Right ventricle myocardium superior (tissue), 1 donor: ENCODE results near the gene PGM1. TPM values are rescaled to one million over a fixed set of nuclear protein-coding genes. Genes with fewer than 3 reads are reported as not detected.

Source experiments
- ATAC-seq: fragments of 200-7000 bp; cut with Tn5 transposase; one replicate; pipeline ENCODE4 v1.9.1; 2020; ENCODE audit warnings: mild to moderate bottlenecking; ENCODE audit not compliant: poor library complexity
- DNase-seq: peaks from one replicate; pipeline ENCODE4 v3.0.0-alpha.2; 2020
- intact Hi-C: fragments of 100-400 bp; cut with DNase I; formaldehyde crosslinking; loops from one replicate; pipeline ENCODE4 v1.11.2; 2022
- total RNA-seq: library from RNA; stranded (reverse); fragmentation: NEBNext Ultra II Directional; extraction: Animal tissue kit (Norgen Biotek cat#: 25700); gene quantifications from one replicate; pipeline ENCODE4 v1.2.1, GENCODE V29; 2021
- donor health status: DM: no; HTN: yes; CAD: no; lungs with severe emphysema.

Gene PGM1
- total RNA-seq, 1 donor from 2014 or later, result 283 TPM

DNA sequence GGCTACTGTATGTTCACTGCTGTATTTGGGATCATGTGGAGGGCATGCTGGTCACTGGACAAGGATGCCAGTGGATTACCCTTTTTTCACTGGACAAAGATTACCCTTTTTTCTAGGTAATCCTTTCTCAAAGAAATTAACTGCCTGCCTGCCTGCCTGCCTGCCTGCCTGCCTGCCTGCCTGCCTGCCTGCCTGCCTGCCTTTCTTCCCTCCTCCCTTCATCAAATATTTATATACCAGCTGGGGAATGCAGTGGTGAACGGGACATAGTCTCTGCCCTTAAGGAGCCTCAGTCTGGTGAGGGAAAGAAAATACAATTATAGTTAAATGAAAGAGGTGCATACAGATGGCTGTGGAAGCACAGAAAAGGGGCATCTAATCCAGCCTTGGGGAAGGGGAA, 85.0 kb downstream of the PGM1 start:
- no peak for ATAC-seq
- intact Hi-C loops, result no loop called here
- no peak for DNase-seq

DNA sequence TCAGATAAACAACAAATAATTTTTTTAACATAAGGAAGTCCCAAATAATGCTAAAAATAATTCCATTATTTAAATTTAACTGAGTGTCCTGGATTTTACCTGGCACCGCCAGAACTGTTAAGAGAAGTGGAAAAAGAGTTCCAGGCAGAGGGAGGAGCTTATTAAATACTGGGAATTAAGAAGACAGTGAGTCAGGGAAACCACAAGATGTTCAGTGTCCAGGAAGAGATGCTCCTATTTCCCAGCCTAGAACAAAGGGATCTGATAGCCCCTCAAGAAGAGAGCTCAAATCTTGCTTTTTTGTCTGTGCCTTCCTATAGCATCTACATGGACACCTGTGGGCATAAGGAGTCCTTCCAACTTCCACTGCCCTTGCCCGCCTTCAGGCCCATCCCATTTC, 85.9 kb downstream of the PGM1 start:
- DNase-seq, result no peak
- intact Hi-C loops, result no loop called here
- ATAC-seq, result no peak

DNA sequence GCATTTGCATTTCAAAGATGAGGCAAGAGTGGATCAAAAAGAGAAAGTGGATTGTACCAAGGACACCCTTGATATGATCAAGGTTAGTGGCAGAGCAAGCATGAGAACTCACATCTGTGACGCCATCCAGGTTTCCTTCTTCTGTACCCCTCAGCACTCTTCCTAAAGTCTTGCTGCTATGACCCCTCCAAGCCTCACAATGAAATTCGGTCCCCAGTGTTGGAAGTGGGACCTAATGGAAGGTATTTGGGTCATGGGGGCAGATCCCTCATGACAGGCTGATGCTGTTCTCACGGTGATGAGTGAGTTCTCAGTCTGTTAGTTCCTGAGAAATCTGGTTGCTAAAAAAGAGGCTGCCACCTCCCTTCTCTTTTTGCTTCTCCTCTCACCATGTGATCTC, 86.4 kb downstream of the PGM1 start:
- intact Hi-C loops, result no loop called here
- DNase-seq, result no peak
- ATAC-seq, result no peak

DNA sequence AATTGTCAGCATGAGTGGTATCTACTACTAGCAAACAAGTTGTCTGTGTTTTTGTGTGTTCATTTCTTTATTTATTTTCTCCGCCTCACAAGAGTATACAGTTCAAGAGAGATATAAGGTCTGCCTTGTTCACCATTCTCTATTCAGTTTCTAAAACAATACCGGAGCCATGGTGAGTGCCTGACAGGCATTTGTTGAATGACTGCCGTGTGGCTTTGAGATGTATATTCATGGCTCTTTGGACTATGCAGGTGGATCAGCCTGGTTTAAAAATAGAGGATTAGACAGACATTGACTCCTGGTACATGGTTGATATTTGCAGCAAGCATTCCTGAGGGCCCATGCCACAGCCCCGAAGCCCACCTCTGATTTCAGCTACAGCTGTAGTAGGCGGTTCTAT, 89.7 kb downstream of the PGM1 start:
- intact Hi-C loops, result no loop called here
- no peak for DNase-seq
- no peak for ATAC-seq

DNA sequence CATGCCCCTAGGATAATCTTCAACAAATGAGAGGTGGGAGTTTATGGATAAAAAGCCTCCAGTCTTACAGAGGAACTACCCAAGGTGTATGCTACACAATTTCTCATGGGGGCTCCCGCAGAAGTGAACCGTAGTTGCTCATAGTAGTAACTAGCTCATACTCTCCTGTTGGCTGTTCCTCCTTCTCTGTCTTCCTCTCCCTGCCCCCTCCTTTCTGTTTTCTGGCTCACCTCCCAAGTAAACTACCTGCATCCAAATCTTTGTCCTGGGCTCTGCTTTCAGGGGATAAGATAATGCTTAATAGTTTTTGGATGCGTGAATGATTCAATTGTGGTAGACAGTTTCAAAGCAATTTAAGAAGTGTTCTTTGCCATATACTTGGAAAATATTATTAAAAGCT, 90.5 kb downstream of the PGM1 start:
- DNase-seq, result no peak
- intact Hi-C loops, result no loop called here
- ATAC-seq, result no peak

DNA sequence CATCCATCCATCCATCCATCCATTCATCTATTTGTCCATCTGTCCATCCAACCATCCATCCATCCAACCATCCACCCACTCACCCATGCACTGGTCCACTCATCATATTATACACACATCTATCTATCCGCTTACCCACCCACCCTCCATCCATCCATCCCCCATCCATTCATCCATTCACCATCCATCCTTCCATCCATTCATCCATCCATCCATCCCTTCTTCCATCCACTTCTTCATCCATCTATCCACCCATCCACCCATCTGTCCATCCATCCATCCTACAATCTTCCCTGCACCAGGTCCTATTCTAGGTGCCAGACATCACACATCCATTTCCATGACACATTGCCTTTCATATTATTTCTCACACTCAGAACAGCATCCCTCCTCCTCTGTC, 93.5 kb downstream of the PGM1 start:
- ATAC-seq (no peak), DNase-seq (no peak)
- intact Hi-C loops, result no loop called here

DNA sequence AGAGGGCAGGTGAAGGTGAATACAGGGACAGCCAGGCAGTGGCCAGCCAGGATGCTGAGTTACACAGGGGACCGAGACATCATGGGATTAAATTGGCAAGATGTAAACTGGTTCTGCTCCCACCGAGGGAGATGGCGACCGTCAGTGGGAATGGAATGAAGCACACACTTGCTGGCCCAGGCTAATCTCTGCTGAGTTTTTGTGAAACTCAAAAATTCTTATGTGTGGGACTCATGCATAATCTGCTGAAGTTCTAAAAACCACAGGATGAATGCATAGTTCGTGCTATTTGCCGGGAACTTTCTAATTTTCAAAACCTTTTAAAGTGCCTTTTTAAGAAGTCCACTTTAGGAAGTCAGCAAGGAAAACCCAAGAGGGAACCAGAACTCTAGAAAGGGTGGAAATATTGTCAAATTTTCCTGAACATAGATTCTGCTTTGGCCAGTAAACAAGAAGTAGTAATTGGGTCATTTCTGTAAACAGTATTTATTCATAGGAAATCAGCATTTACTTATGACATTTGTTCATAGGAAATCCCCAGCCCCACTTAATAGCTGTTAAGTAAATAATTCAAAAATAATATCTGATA, 95.2 kb downstream of the PGM1 start:
- ATAC-seq, result no peak
- intact Hi-C loops, result no loop called here

DNA sequence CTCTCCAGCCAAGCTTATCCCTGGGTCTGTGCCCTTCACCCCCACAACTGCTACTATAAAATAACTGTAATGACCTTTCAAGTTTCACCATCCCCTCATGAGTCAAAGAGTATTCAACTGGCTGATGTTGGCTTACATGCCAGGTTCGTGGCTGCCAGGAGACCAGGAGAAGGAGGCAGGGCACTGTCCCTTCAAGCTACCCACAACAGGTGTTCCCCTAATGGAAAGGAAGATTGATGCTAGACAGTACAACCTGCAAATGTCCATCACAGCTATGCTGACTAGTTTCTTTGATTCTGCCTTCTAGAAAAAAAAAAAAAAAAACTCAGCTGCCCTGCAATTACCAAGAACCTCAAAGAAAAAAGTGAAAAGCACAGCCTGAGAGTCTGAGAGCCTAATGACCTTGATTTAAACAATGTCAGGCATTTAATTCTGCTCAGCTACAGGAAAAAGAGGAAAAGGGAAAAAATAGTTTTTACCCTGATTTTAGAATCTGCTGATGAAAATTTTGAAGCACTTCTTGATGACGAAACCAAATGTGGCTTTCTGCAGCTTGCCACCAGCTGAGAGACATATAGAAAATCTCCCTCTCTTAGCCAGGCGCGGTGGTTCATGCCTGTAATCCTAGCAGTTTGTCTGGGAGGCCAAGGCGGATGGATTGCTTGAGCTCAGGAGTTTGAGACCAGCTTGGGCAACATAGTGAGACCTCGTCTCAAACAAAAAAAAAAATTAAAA, 97.9 kb downstream of the PGM1 start:
- ATAC-seq (no peak), DNase-seq (no peak)
- intact Hi-C loops, result loop anchor here (5.0 to 10.0 kb wide), 4 partner anchors 81 to 551 kb away; partner anchors contain the start of gene ROR1

More for the DNA sequence above, 95.2 kb downstream of the PGM1 start:
- no peak for DNase-seq

DNA sequence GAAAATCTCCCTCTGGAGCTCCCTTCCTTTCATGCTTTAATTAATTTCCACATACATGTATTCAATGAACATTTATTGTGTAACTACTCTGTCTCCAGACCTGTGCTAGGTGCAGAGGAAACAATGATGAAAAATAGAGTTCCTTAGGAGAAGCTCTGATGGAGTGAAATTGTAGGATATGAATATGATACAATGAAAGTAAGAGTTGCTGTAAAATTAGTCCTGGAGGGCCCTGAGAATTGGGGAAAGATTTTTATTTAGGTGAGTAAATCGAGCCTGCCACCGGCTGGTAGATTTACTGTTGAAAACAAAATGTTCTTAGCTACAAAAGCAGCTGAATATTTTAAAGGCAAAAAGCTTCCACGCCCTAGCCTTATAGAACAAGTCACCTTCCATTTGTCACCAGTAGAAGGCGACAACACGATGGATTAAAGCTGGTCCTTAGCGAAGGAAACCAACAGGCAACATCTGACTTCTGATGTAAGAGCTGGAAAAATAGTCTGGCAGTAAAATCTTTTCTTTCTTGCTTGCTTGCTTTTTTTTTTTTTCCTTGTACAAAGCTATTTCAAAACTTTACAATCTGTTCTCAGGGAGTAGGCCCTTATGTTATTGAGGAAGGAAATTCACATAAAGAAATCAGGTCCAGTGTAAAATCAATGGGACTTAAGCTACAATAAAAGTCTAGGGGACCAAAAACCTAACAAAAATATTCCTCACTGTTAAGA, 98.7 kb downstream of the PGM1 start:
- ATAC-seq (peak; percentile 95), DNase-seq (no peak)
- intact Hi-C loops, result loop anchor here (5.0 to 10.0 kb wide), 4 partner anchors 80 to 550 kb away; partner anchors contain the start of gene ROR1

DNA sequence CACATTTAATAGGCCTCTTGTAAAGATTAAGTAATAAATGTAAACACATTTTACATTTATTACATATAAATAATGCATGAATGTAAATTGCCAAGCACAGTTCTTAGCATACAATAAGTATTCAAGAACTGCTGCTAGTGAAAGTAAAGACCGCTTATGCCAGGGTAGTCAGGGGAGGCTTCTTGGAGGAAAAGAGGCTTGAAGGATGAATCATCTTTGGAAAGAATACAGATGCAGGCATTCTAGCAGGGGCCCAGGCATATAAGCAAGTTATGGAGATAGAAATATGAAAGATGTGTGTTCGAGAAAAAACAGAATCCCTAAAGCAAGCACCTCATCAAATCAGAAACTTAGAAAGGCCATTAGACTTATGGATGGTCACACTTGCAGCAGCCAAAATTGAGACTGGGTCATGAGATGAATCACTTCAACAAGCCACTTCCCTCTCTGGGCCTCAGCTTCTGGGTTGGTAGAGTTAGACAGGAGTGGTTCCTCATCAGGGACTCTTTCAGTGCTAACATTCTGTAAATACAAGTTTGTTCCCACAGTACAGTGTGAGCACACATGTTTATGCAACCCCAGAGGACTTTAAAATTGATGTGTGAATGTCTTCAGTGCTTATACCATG, 100.8 kb downstream of the PGM1 start:
- intact Hi-C loops, result loop anchor here (5.0 to 10.0 kb wide), 4 partner anchors 78 to 548 kb away; partner anchors contain the start of gene ROR1
- ATAC-seq, result no peak
- no peak for DNase-seq

DNA sequence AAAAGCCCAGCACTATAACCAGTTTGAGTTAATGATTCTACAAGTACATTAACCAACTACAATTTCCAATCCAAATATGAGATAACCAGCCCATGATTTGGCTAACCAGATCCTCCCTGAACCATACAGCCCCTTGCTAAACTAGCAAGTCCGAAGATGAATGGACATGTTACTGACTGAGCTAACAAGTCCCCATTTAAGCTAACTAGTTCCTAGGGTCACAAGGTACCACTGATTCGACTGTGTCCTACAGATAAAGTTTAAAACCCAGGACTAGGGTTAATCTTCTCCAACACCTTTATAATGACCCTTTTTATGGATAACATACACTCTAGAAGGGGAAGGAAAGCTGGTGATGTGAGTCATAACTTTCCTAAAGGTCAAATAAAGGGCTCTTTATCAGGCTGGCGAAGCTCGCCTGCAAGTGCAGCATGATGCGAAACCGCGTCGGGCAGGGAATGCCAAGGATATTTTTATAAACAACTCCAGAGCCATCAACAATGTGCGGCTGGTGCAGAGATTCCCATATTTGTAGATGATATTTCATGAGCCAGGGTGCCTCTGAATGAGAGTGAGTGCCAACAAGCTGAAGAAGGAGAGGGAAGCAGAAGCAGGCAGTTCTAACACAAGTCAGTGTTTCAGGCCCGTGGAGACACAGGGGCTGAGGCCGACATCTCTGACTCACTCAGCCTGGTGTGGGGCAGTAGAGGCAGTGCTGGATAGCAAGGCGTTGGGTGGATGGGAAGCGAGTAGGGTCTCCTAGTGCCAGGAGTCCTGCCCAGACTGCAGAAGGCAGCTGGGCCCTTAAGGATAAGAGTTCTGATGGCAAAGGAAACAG, 105.0 kb downstream of the PGM1 start:
- peak; percentile 90 for ATAC-seq
- intact Hi-C loops, result loop anchor here (10.0 kb wide), 2 partner anchors 237 to 437 kb away; no protein-coding TSS in a partner anchor
- peak; percentile 77 for DNase-seq

DNA sequence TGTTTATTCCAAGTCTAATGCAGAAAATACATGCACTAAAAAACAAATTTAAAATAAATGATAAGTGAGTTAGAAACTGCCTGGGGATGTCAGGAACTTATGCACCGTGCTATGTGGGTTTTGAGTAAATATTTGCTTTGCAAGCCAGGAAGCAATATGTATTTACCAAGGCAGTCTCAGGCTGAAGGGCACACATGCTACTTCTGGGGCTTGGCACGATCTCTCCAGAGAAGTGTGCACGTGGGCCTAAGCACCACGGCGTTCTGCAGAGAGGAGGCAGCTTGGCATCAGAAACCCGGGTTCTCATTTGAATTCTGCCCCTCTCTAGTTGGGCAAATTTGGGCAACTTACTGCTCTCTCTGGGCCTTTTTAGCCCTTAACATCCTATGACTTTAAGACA, 108.0 kb downstream of the PGM1 start:
- peak; percentile 56 for ATAC-seq
- peak; percentile 47 for DNase-seq
- intact Hi-C loops, result no loop called here

DNA sequence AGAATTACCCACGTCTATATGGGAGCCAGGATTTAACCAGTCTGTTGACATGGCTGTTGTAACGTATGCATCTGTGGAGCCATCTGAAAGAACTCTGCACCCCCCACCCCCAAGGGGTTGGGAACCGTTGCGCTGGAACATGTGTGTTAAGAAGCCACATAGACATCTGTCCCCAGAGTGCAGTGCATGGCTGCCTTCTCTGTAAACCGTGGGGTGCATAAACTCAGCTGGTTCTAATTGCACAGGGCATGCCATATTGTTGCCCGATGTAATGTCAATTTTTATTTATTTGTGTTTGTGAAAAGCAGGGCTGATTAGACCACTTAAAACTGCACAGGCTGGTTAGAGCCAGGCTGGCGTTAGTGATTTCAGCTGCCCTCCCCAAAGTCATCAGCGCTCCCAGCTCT, 110.5 kb downstream of the PGM1 start:
- no peak for ATAC-seq
- intact Hi-C loops, result no loop called here
- no peak for DNase-seq

DNA sequence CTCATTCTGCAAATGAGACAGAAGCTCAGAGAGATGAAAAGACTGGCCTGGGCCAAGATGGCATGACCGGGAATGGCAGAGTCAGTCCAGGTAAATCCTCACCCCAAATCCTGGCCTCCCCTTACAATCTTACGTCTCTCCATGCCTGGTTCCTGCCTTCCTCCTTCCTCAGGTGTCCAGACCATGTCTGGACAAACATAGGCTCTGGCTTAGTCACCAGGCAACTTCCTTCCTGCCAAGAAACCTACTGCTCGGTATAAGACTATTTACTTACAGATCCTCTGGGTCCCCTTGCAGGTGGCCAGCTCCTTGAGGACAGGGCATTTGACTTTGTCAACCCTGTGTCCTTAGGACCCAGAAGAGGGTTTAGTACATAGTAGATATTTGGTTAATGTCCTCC, 111.2 kb downstream of the PGM1 start:
- intact Hi-C loops, result no loop called here
- ATAC-seq (no peak), DNase-seq (no peak)

DNA sequence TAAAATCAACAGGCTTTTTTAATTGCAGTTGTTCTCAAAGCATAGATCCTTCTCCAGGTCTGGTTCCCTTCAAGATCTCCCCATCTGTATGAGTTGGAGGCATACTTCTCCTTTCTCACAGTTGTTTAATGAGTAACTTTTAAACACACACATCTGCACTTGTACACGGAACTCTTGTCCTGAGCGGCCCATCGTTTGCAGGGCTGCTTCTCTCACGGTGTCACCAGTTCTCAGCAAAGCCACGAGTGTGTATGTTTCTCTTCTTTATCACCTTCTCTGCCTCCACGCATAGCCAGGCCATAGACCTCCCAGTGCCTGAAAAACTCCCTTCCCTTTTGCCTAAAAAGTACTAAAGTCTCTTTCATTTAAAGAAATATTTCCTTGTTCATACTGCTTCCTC, 111.9 kb downstream of the PGM1 start:
- no peak for ATAC-seq
- no peak for DNase-seq
- intact Hi-C loops, result no loop called here

DNA sequence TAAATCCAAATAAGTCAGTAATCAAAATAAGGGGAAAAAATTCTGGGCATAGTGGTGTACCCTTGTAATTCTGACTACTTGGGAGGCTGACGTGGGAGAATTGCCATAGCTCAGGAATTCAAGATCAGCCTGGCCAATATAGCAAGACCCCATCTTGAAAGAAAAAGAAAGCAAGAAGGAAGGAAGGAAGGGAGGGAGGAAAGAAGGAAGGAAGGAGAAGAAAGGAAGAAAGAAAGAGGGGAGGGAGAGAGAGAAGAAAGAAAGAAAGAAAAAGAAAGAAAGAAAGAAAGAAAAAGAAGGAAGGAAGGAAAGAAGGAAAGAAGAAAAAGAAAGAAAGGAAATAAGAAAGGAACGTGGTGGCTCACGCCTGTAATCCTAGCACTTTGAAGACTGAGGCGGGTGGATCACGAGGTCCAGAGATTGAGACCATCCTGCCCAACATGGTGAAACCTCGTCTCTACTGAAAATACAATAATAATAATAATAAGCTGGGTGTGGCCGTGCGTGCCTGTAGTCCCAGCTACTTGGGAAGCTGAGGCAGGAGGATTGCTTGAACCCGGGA, 116.1 kb downstream of the PGM1 start:
- DNase-seq (no peak), ATAC-seq (no peak)
- intact Hi-C loops, result no loop called here
